ENCODE measurements around the gene SLK.

SLK gene

GRCh38 chr10:103922659-103923058 is 44.3 kb upstream of the SLK start:
- Histone ChIP-seq H3F3A (ENCODE audit: insufficient read depth, low read length) (peaks cover 13% of the 10 kb centered on the region; the same call in 1 of the 2 replicates), H3K79me2 (ENCODE audit: low read length) (peaks cover 2% of the 10 kb centered on the region), H3K36me3 (replicated peaks; ENCODE audit: insufficient read depth, low read length) (no peaks in the 10 kb centered on the region), H3K4me1 (ENCODE audit: low read length) (peaks cover 9% of the 10 kb centered on the region), H3K4me2 (ENCODE audit: low read depth, low read length) (no peak overlapping the region), H3K9ac (ENCODE audit: low read length) (no peak overlapping the region), H3K27me3 (replicated peaks; ENCODE audit: insufficient read depth, low read length) (no peaks in the 10 kb centered on the region), H2AFZ (ENCODE audit: low read length) (no peak overlapping the region), H3K27ac (ENCODE audit: low read length) (no peak overlapping the region), H3K4me3 (ENCODE audit: low read length) (no peak overlapping the region), H3K9me3 (replicated peaks; ENCODE audit: insufficient read depth, low read length) (no peaks in the 10 kb centered on the region), H4K20me1 (ENCODE audit: insufficient read depth, low read length) (no peaks in the 10 kb centered on the region), H3K9me2 (replicated peaks; ENCODE audit: insufficient read depth, low read length) (no peaks in the 10 kb centered on the region)
- TF ChIP-seq CTCF (IDR thresholded peaks at IDR 0.05; ENCODE audit: low read length), result no peak
- TF ChIP-seq EZH2phosphoT487 (IDR thresholded peaks at IDR 0.05; ENCODE audit: low read length), result no peak
- TF ChIP-seq EZH2 (optimal IDR thresholded peaks at IDR 0.05; ENCODE audit: low read depth, low read length), result no peak
- DNase-seq, result no peak

- no peak overlapping the region for H2AFZ ChIP-seq (ENCODE audit: low read length)
- no peak for TF ChIP-seq CTCF (IDR thresholded peaks at IDR 0.05; ENCODE audit: low read length)
- no peak for TF ChIP-seq EZH2 (optimal IDR thresholded peaks at IDR 0.05; ENCODE audit: low read depth, low read length)
- TF ChIP-seq EZH2phosphoT487 (IDR thresholded peaks at IDR 0.05; ENCODE audit: low read length), result no peak
- no peak overlapping the region for H3K4me2 ChIP-seq (ENCODE audit: low read depth, low read length)
These were observed 43.4 kb upstream of the SLK start for GRCh38 chr10:103923502-103923901.

GRCh38 chr10:103925591-103925990 is 41.3 kb upstream of the SLK start:
- Histone ChIP-seq H3K9me2 (replicated peaks; ENCODE audit: insufficient read depth, low read length) (no peaks in the 10 kb centered on the region), H3K36me3 (replicated peaks; ENCODE audit: insufficient read depth, low read length) (no peaks in the 10 kb centered on the region), H3F3A (ENCODE audit: insufficient read depth, low read length) (no peaks in the 10 kb centered on the region), H3K79me2 (ENCODE audit: low read length) (no peaks in the 10 kb centered on the region), H4K20me1 (ENCODE audit: insufficient read depth, low read length) (no peaks in the 10 kb centered on the region), H3K9me3 (replicated peaks; ENCODE audit: insufficient read depth, low read length) (no peaks in the 10 kb centered on the region), H3K4me1 (ENCODE audit: low read length) (no peaks in the 10 kb centered on the region), H2AFZ (ENCODE audit: low read length) (no peak overlapping the region), H3K4me2 (ENCODE audit: low read depth, low read length) (no peak overlapping the region), H3K4me3 (ENCODE audit: low read length) (no peak overlapping the region), H3K27ac (ENCODE audit: low read length) (no peak overlapping the region), H3K27me3 (replicated peaks; ENCODE audit: insufficient read depth, low read length) (no peaks in the 10 kb centered on the region), H3K9ac (ENCODE audit: low read length) (no peak overlapping the region)
- no peak for DNase-seq
- TF ChIP-seq EZH2phosphoT487 (IDR thresholded peaks at IDR 0.05; ENCODE audit: low read length), result no peak
- TF ChIP-seq CTCF (IDR thresholded peaks at IDR 0.05; ENCODE audit: low read length), result no peak
- no peak for TF ChIP-seq EZH2 (optimal IDR thresholded peaks at IDR 0.05; ENCODE audit: low read depth, low read length)

More at GRCh38 chr10:103923502-103923901, 43.4 kb upstream of the SLK start:
- no peaks in the 10 kb centered on the region for H3K36me3 ChIP-seq (replicated peaks; ENCODE audit: insufficient read depth, low read length)
- H3K4me3 ChIP-seq (ENCODE audit: low read length), result no peak overlapping the region
- peaks cover 12% of the 10 kb centered on the region; the same call in 1 of the 2 replicates for H3F3A ChIP-seq (ENCODE audit: insufficient read depth, low read length)
- no peaks in the 10 kb centered on the region for H3K79me2 ChIP-seq (ENCODE audit: low read length)
- H3K27ac ChIP-seq (ENCODE audit: low read length), result no peak overlapping the region
- H4K20me1 ChIP-seq (ENCODE audit: insufficient read depth, low read length), result no peaks in the 10 kb centered on the region
- no peak for DNase-seq
- H3K9me2 ChIP-seq (replicated peaks; ENCODE audit: insufficient read depth, low read length), result no peaks in the 10 kb centered on the region
- H3K27me3 ChIP-seq (replicated peaks; ENCODE audit: insufficient read depth, low read length), result no peaks in the 10 kb centered on the region
- no peak overlapping the region for H3K9ac ChIP-seq (ENCODE audit: low read length)
- H3K9me3 ChIP-seq (replicated peaks; ENCODE audit: insufficient read depth, low read length), result no peaks in the 10 kb centered on the region
- H3K4me1 ChIP-seq (ENCODE audit: low read length), result peaks cover 9% of the 10 kb centered on the region
